Muscle layer of colon (tissue), 2 donors: ENCODE results near the gene BTRC.

Experiments used
- H3K27ac ChIP-seq: one replicate; pipeline ENCODE4 v1.7.0; 2013; ENCODE audit warnings: low read depth, mild to moderate bottlenecking, low read length, moderate library complexity
- H3K27me3 ChIP-seq, 2 donors: one replicate each; pipeline ENCODE4 v1.7.0; 2013; ENCODE audit warnings: low read length in 2 of 2, mild to moderate bottlenecking in 2 of 2; ENCODE audit not compliant: insufficient read depth in 2 of 2, control insufficient read depth in 1 of 2
- H3K36me3 ChIP-seq: one replicate; pipeline ENCODE4 v1.7.0; 2013; ENCODE audit warnings: mild to moderate bottlenecking, low read length; ENCODE audit not compliant: insufficient read depth
- H3K4me1 ChIP-seq: one replicate; pipeline ENCODE4 v1.7.0; 2013; ENCODE audit warnings: mild to moderate bottlenecking, low read length; ENCODE audit not compliant: insufficient read depth
- H3K4me3 ChIP-seq, 2 donors: one replicate each; pipeline ENCODE4 v1.7.0; 2013; ENCODE audit warnings: low read length in 2 of 2, low read depth in 1 of 2, mild to moderate bottlenecking in 1 of 2, moderate library complexity in 1 of 2
- H3K9ac ChIP-seq: one replicate; pipeline ENCODE4 v1.7.0; 2013; ENCODE audit warnings: low read length
- H3K9me3 ChIP-seq: one replicate; pipeline ENCODE4 v1.7.0; 2013; ENCODE audit warnings: mild to moderate bottlenecking, low read length
- donor health status: abdominal sarcoma.
- donor health status: Adenocarcinoma of cecum.

The BTRC gene

DNA sequence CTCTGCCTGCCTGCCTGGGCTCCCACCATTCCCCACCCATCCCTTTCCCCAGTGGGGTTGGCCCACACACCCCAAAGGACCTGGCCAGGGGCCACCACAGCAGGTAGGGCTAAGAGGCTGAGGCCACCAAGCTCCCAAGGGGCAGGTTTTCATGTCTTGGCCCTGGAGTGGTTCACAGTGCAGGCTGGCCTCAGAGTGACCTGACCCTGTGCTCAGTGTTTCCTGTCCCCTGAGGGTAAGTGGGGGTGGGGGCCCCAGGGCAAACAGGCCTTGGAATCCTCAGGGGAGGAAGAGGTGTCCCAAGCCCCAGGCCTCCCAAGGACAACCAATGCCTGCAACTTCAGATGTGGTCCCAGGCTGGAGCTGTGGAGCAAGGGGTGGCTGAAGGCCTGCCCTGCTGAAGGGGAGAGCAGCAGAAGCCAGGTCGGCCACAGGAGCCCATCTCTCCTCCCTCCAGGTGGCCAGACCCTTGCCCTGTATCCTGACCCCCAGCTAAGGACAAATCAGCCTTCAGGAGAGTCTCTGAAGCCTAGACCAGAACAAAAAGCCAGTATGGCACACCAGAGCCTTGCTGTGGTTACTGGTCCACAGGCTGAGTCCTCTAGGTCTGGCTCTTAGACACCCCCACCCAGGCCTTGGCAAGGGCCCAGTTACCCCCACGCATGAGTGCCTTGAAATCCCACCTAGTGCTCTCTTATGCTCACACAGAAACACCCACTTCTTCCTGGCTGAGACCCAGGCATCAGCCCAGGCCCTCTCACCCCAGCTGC is 206.5 kb downstream of the BTRC start:
- Histone ChIP-seq H3K9me3 (no peaks in the 10 kb centered on the region), H3K27ac (no peak overlapping the region), H3K9ac (no peak overlapping the region), H3K4me3 (no peak overlapping the region), H3K27me3 (peaks cover 13 to 26% of the 10 kb centered on the region in 2 donors), H3K4me1 (no peaks in the 10 kb centered on the region), H3K36me3 (no peaks in the 10 kb centered on the region)

DNA sequence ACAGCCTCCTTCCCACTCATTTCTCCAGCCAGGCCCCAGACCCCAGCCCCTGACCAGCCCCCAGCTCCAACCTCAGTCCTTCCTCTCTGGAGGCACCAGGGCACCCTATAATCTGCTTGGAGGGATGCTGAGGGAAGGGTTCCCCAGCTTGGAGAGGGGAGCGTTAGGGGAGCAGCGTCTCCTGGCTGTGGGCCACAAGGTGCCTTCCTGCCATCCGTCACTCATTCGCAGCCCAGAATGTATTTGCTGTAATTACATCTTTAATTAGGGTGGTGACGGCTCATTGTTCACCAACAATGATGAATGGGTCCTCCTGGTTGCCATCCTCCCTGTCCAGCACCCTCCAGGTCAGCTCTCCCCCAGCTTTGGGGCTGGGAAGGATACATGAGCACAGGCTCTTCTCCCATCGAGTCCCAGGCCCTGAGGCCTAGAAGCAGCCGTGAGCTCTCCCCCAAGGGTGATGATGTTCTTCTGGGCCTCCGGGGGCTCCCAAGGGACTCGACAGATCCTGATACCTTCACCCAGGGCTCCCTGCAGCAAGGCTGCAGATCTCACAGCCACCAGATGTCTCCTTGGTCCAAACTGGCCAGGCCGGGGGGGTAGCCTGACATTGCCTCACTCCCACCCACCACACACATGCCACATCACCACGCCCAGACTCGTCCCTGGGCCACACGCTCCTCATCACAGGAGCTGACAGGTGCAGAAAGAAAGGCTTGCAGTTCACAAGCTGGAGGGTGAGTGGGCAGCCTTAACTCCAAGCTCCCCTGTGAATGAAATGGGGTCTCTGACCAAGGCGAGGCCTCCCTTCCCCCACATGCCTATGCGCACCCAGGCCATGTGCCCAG is 207.3 kb downstream of the BTRC start:
- Histone ChIP-seq H3K27me3 (peaks cover 14 to 34% of the 10 kb centered on the region in 2 donors), H3K9me3 (no peaks in the 10 kb centered on the region), H3K4me1 (no peaks in the 10 kb centered on the region), H3K9ac (no peak overlapping the region), H3K27ac (no peak overlapping the region), H3K4me3 (no peak overlapping the region), H3K36me3 (no peaks in the 10 kb centered on the region)

DNA sequence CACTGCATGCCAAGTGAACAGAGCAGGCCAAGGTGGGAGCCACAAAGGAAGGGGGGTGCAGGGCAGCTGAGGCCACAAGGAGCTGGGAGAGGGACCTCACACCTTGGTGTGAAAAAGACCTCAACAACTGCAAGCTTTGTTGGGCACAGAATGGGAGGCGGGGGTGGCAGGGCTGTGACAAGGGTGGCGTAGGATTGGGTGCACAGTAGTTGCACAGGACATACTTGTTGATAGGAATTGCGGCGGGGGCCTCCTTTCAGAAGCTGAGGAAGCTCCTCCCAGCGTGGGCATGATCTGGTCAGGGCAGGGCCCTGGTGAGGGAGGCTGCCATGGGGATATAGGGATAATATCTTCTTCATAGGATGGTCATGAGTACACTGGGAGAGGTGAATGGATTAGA is 208.3 kb downstream of the BTRC start:
- H3K27me3 ChIP-seq, result peaks cover 21 to 44% of the 10 kb centered on the region in 2 donors
- H3K4me1 ChIP-seq, result no peaks in the 10 kb centered on the region
- no peak overlapping the region for H3K4me3 ChIP-seq
- no peak overlapping the region for H3K27ac ChIP-seq
- no peaks in the 10 kb centered on the region for H3K9me3 ChIP-seq
- H3K36me3 ChIP-seq, result no peaks in the 10 kb centered on the region
- H3K9ac ChIP-seq, result no peak overlapping the region

DNA sequence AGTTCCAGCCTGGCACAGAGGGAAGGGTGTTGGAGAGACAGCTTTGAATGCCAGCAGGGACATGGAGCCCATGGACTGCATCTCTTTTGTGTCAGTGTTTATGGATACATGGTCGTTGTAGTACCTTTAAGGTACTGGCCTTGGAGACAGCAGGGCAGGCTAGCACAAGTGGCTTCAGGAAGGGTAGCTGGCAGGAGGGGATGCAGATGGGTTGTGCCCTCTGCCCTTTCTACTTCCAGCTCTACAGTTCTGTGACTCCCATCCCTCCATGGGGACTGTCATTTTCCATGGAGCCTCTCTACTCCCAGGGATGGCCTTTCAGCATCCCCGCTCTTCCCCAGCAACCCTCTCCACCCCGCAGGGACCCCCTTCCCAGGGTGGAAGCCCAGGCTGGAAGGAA is 209.0 kb downstream of the BTRC start:
- no peaks in the 10 kb centered on the region for H3K9me3 ChIP-seq
- no peaks in the 10 kb centered on the region for H3K36me3 ChIP-seq
- H3K4me1 ChIP-seq, result no peaks in the 10 kb centered on the region
- H3K27ac ChIP-seq, result no peak overlapping the region
- no peak overlapping the region for H3K9ac ChIP-seq
- H3K27me3 ChIP-seq, result peaks cover 28 to 51% of the 10 kb centered on the region in 2 donors
- H3K4me3 ChIP-seq, result no peak overlapping the region

DNA sequence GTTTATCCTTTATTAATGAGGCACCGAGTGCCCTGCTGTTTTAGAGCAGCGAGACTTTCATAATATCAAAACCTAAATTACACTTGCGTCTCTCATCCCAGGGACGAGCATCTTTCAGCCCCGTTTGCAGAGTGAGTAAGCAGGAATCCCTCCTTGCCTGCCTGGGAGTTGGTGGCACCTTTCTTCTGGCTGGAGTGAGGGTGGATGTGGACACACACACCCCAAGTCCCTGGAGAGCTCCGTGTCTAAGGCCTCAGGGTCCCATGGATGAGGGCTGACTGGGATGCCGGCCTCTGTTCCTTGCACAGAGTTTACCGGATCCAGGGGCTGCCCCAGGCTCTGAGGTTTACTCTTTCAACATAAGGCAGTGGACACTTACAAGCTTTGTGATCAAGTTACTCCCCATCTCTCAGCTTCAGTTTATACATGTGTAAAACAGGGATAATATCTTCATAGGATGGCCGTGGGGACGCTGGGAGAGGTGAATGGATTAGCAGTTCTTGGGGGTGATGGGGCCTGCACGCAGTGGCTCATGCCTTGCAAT is 209.6 kb downstream of the BTRC start:
- Histone ChIP-seq H3K27ac (no peak overlapping the region), H3K9me3 (no peaks in the 10 kb centered on the region), H3K4me1 (no peaks in the 10 kb centered on the region), H3K4me3 (no peak overlapping the region), H3K36me3 (no peaks in the 10 kb centered on the region), H3K27me3 (peaks cover 28 to 57% of the 10 kb centered on the region in 2 donors), H3K9ac (no peak overlapping the region)

DNA sequence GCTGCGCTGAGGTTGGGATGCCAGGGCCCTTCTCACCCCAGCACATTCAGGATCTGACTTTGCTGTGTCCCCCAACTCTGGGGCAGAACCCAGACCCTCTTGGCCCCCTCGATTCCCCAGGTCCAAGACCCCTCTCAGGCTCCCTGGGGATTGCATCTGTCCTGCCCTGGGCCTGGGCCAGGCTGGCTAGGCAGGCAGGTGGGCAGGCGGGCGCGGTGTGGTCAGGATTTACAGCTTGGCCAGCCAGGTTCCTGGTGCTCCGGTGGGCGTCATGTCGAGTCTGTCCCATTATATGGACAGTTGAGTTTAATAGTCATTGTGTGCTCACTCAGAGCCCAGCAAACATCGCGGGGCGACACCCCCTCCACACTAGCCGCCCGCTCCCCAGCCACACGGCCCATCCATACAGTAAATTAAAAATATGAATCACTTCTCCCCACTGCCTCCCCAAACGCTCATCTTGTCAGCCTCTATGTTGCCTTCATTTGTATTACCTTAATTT is 210.6 kb downstream of the BTRC start:
- Histone ChIP-seq H3K36me3 (no peaks in the 10 kb centered on the region), H3K9ac (no peak overlapping the region), H3K4me3 (no peak overlapping the region), H3K9me3 (no peaks in the 10 kb centered on the region), H3K4me1 (peaks cover 3% of the 10 kb centered on the region), H3K27me3 (peaks cover 33 to 66% of the 10 kb centered on the region in 2 donors), H3K27ac (no peak overlapping the region)

DNA sequence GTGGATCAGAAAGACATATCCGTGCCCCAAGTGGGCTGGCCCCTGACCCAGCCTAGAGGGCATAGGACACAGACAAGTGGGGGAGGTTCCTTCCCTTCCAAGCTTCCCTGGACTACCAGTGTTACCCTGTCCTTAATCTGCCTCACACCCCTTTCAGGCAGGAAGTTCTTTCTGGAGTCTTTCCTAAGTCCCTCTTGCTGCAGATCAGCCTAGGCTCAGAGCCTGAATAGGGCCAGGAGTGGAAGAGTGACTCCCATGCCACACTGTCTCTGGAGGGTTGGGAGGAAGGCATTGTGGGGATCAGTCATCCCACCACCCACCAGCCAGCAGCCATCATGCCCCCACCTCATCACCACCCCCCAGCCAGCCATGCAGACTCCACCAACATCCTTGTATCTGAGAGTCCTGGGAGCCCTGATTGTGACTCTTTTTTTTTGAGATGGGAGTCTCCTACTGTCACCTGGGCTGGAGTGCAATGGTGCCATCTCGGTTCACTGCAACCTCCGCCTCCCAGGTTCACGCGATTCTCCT is 211.5 kb downstream of the BTRC start:
- no peaks in the 10 kb centered on the region for H3K36me3 ChIP-seq
- peaks cover 34 to 72% of the 10 kb centered on the region in 2 donors for H3K27me3 ChIP-seq
- no peak overlapping the region for H3K4me3 ChIP-seq
- no peaks in the 10 kb centered on the region for H3K9me3 ChIP-seq
- H3K9ac ChIP-seq, result no peak overlapping the region
- no peak overlapping the region for H3K27ac ChIP-seq
- peaks cover 10% of the 10 kb centered on the region for H3K4me1 ChIP-seq

DNA sequence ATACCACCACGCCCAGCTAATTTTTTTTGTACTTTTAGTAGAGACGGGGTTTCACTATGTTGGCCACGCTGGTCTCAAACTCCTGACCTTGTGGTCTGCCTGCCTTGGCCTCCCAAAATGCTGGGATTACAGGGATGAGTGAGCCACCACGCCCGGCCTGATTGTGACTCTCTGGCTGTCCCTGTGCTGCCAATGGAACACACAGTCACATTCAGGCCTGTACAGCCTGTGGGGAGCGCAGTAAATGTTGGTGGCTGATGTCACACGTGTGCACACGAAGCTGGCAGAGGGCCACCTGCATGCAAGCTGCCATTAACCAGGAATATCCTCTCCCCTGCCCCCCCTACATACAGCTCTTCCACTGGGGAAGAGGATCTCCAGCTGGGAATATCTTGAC is 212.0 kb downstream of the BTRC start:
- H3K9ac ChIP-seq, result no peak overlapping the region

DNA sequence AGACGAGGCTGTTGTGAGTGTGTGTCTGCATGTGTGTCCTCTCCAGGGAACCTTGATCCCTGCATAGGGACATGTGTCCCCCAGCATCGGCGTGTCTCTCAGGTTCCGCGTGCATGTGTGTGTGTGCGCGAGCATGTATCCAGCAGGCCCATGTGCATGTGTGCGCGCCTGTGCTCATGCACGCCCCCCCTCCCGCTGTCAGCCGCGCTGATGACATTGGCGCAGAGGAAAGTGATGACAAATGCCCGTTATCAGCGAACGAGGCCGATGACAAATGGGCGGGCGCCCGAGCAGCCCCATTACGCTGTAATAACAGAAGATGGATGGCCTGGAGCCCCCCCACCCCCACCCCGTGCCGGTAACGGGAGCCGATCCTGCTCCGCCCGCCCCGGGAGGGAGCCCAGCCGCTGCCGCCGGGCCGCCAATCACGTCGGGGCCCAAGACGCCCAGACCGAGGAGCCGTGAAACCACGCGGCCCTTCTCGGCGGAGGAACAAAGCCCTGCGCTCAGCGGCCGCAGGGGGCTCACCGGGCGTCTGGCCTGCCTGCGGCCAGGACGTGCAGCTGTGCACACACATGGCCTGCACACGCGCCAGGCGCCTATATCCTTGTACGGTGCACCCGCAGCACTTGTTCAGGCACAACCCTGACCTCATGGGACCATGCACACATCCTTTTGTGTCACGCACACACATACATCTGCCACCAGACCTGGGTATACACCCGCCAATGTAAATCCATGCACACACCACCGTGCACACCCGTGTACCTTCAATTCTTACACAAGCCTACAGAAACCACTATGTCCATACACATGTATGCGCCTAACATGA is 212.6 kb downstream of the BTRC start:
- no peak overlapping the region for H3K4me3 ChIP-seq
- H3K27ac ChIP-seq, result no peak overlapping the region
- peaks cover 33 to 72% of the 10 kb centered on the region in 2 donors for H3K27me3 ChIP-seq

More for the DNA sequence above, 212.0 kb downstream of the BTRC start:
- H3K27me3 ChIP-seq, result peaks cover 33 to 75% of the 10 kb centered on the region in 2 donors
- H3K36me3 ChIP-seq, result no peaks in the 10 kb centered on the region
- H3K4me1 ChIP-seq, result peaks cover 15% of the 10 kb centered on the region
- no peaks in the 10 kb centered on the region for H3K9me3 ChIP-seq
- H3K4me3 ChIP-seq, result no peak overlapping the region
- no peak overlapping the region for H3K27ac ChIP-seq

DNA sequence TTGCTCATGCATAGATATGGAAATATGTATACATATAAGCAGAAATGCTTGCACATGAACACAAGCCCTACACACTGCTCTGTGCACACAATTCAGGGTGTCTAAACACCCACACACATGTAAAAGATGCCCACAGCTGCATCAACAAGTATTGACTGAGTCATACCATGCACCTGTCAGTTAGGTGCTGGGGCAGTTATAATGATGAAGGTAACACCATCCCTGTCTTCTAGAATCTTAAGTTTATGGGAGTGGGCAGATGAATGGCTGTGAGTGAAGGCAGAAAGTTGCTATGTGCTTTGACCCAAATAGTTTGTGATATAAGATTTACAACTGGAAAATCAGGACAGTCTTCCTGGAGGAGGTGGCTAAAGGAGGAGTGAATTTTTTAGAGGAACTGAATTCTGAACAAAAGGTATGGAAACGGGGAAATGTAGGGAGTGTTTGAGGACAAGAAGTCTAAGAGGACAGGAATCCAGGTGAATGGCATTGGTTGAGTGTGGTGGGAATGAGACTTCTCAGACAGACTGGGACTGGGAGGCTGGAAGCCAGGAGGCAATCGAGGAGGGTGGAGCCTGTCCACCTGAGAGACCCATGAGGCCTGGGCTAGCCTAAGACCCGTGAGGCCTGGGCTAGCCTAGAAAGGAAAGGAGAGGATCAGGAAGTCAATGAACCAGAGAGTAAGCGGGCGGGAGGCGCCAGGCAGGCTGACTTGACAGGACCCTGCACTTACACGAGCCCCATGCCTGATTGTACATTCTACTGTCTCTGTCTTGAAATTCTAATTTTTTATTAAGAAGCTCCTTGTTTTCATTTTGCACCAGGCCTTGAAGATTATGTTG is 213.4 kb downstream of the BTRC start:
- Histone ChIP-seq H3K27me3 (peaks cover 33 to 64% of the 10 kb centered on the region in 2 donors), H3K36me3 (no peaks in the 10 kb centered on the region), H3K4me3 (no peak overlapping the region), H3K27ac (no peak overlapping the region), H3K9me3 (no peaks in the 10 kb centered on the region), H3K9ac (no peak overlapping the region), H3K4me1 (peaks cover 16% of the 10 kb centered on the region)

More for the DNA sequence above, 212.6 kb downstream of the BTRC start:
- Histone ChIP-seq H3K9ac (no peak overlapping the region), H3K9me3 (no peaks in the 10 kb centered on the region), H3K36me3 (no peaks in the 10 kb centered on the region), H3K4me1 (peaks cover 16% of the 10 kb centered on the region)
